DMS114 treated with DMSO at 0.1 percent for 48 hours (cell line): Measurements from ENCODE around the gene KLK14.

Experiments
- DNase-seq: peaks from one replicate; lab custom pipeline; 2025; ENCODE audit not compliant: unreplicated experiment; lab: John Stamatoyannopoulos, UW

Gene KLK14

GRCh38 chr19:51047031-51047335, 35.7 kb downstream of the KLK14 start:
- no peak for DNase-seq

GRCh38 chr19:51044327-51044726, 38.4 kb downstream of the KLK14 start:
- no peak for DNase-seq

GRCh38 chr19:51043497-51043896, 39.2 kb downstream of the KLK14 start:
- DNase-seq = no peak

GRCh38 chr19:51040151-51040550, 42.5 kb downstream of the KLK14 start:
- no peak for DNase-seq

GRCh38 chr19:51036519-51036918, 46.2 kb downstream of the KLK14 start:
- DNase-seq = no peak

GRCh38 chr19:51034704-51035103, 48.0 kb downstream of the KLK14 start, which contains the start of gene KLK12:
Gene KLK12, minus strand, starts transcription at chr19:51035002. Its CDS starts 381 bp downstream, at chr19:51034621.
- no peak for DNase-seq

GRCh38 chr19:51031880-51032225, 50.8 kb downstream of the KLK14 start:
- DNase-seq = no peak

- no peak for DNase-seq
These were observed 51.3 kb downstream of the KLK14 start for GRCh38 chr19:51031220-51031879.

GRCh38 chr19:51030631-51031030, 52.1 kb downstream of the KLK14 start:
- no peak for DNase-seq

- DNase-seq = no peak
These were observed 53.0 kb downstream of the KLK14 start for GRCh38 chr19:51029718-51030117.
